ENCODE results near the gene ARHGAP11A. TPM values are rescaled to one million over a fixed set of nuclear protein-coding genes. Genes with fewer than 3 reads are reported as not detected.

ARHGAP11A gene
- total and polyA plus RNA-seq, 2 of the 13 experiments (the other 11 are each of a cell fraction or from before 2014, with no cell fraction given), result 5.1 to 46.3 TPM

- no peak for TF ChIP-seq MYPOP (CRISPR knock-in tag; IDR thresholded peaks at IDR 0.05)
- no peak for TF ChIP-seq ZNF124 (CRISPR knock-in tag; IDR thresholded peaks at IDR 0.05)
- no peak for TF ChIP-seq SOX6 (IDR thresholded peaks at IDR 0.05)
- peak; percentile 88 for TF ChIP-seq SOX6 (CRISPR knock-in tag; IDR thresholded peaks at IDR 0.05)
- TF ChIP-seq TOE1 (CRISPR knock-in tag; IDR thresholded peaks at IDR 0.05), result no peak
- TF ChIP-seq ZNF775 (CRISPR knock-in tag; IDR thresholded peaks at IDR 0.05; ENCODE audit: borderline replicate concordance), result no peak
- TF ChIP-seq ZNF850 (CRISPR knock-in tag; conservative IDR thresholded peaks at IDR 0.05), result no peak
- TF ChIP-seq ZGPAT (CRISPR knock-in tag; IDR thresholded peaks at IDR 0.05), result peak; percentile 43; the same call in 1 of the 2 replicates
- 0 out of 2 replicates have a peak, but pooled peaks have one; percentile 33 for TF ChIP-seq TFE3 (CRISPR knock-in tag; IDR thresholded peaks at IDR 0.05)
- peak; percentile 47; the same call in 1 of the 2 replicates for TF ChIP-seq MAFF (IDR thresholded peaks at IDR 0.05; ENCODE audit: low read depth, low read length)
- TF ChIP-seq PHF8 (CRISPR knock-in tag; IDR thresholded peaks at IDR 0.05), result no peak
- TF ChIP-seq ONECUT2 (CRISPR knock-in tag; IDR thresholded peaks at IDR 0.05), result peak; percentile 69; the same call in 1 of the 2 replicates
- TF ChIP-seq PHF21A (CRISPR knock-in tag; IDR thresholded peaks at IDR 0.05), result peak; percentile 63; the same call in 1 of the 2 replicates
- TF ChIP-seq NR2F2 (IDR thresholded peaks at IDR 0.05; ENCODE audit: borderline replicate concordance, low read depth), result 0 out of 2 replicates have a peak, but pooled peaks have one; percentile 22
- TF ChIP-seq ZSCAN21 (CRISPR knock-in tag; IDR thresholded peaks at IDR 0.05; ENCODE audit: borderline replicate concordance), result no peak
- no peak for TF ChIP-seq ELF4 (CRISPR knock-in tag; IDR thresholded peaks at IDR 0.05; ENCODE audit: borderline replicate concordance)
- TF ChIP-seq EP300 (IDR thresholded peaks at IDR 0.05; ENCODE audit: low read depth in 2 of 2, low read length in 2 of 2), result peak in 1 of 2 experiments; percentile 74; a peak in 2 of 4 replicates
- no peak for TF ChIP-seq EP300 (CRISPR knock-in tag; IDR thresholded peaks at IDR 0.05; ENCODE audit: borderline replicate concordance)
- no peak for TF ChIP-seq GATAD1 (CRISPR knock-in tag; IDR thresholded peaks at IDR 0.05)
- TF ChIP-seq SYNCRIP (IDR thresholded peaks at IDR 0.05; ENCODE audit: insufficient read depth, low read depth, low read length), result no peak
- peak; percentile 72 for TF ChIP-seq HDAC1 (CRISPR knock-in tag; IDR thresholded peaks at IDR 0.05)
- no peak for TF ChIP-seq ZNF576 (CRISPR knock-in tag; IDR thresholded peaks at IDR 0.05)
- TF ChIP-seq KMT2B (CRISPR knock-in tag; IDR thresholded peaks at IDR 0.05), result no peak
- TF ChIP-seq MAZ (IDR thresholded peaks at IDR 0.05; ENCODE audit: borderline replicate concordance, low read depth, low read length), result no peak
- TF ChIP-seq MAZ (CRISPR knock-in tag; IDR thresholded peaks at IDR 0.05; ENCODE audit: low read depth), result no peak
- TF ChIP-seq PITX1 (CRISPR knock-in tag; IDR thresholded peaks at IDR 0.05), result peak; percentile 91
- TF ChIP-seq HNF4A (CRISPR knock-in tag; IDR thresholded peaks at IDR 0.05), result peak; percentile 35; the same call in 1 of the 2 replicates
- TF ChIP-seq FOXP1 (IDR thresholded peaks at IDR 0.05), result no peak
- peak; percentile 74 for TF ChIP-seq FOXP1 (CRISPR knock-in tag; IDR thresholded peaks at IDR 0.05)
- TF ChIP-seq PAF1 (CRISPR knock-in tag; IDR thresholded peaks at IDR 0.05), result no peak
Observed at GRCh38 chr15:32677238-32677750, 62.0 kb downstream of the ARHGAP11A start (continued).

Data from HepG2 (cell line).